ENCODE results near the gene IQCB1. TPM values are rescaled to one million over a fixed set of nuclear protein-coding genes. Genes with fewer than 3 reads are reported as not detected.
"Not testable (repeated sequence)": the region's sequence is repeated elsewhere in the genome, so short reads cannot be mapped to it uniquely, and the experiment has no call there.

The IQCB1 gene
- polyA plus RNA-seq, 1 of the 3 experiments (the other 2 are of a cell fraction), result 10.4 TPM

DNA sequence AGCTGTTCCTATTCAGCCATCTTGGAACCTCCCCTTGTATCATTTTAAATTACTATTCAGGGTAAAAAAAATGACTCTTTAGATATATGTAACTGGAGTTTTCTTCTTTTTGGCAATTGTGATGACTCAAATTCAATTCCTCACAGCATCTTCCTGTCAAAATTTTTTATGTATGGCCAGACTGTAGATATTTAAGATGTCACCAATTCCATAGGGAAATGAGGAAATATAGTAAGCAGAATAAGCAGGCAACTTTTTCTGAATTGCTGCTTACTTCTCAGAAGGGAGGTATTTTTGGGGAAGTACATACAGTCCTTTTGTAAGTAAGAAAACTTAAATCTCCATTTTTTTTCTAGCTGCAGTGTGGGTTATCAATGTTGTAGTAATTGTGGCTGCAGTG, 28.9 kb upstream of the IQCB1 start:
- Histone ChIP-seq H3K36me3 (replicated peaks in 1 of 2; ENCODE audit: control insufficient read depth in 1 of 2, insufficient read depth in 2 of 2, low read length in 1 of 2) (no peaks in the 10 kb centered on the region), H2AFZ (ENCODE audit: low read depth) (no peak overlapping the region), H3F3A (replicated peaks; ENCODE audit: insufficient read depth) (no peaks in the 10 kb centered on the region), H3K79me2 (ENCODE audit: insufficient read depth) (no peaks in the 10 kb centered on the region), H3K4me3 (ENCODE audit: low read depth in 2 of 2, low read length in 1 of 2) (no peak overlapping the region), H3K27me3 (ENCODE audit: insufficient read depth) (no peaks in the 10 kb centered on the region), H3K9me2 (peaks cover 4% of the 10 kb centered on the region; the same call in 1 of the 2 replicates), H3K9ac (no peak overlapping the region), H3K27ac (ENCODE audit: low read depth in 2 of 2, low read length in 1 of 2) (no peak overlapping the region), H3K9me3 (no peaks in the 10 kb centered on the region), H4K20me1 (ENCODE audit: insufficient read depth) (no peaks in the 10 kb centered on the region), H3K4me2 (no peak overlapping the region), H3K4me1 (ENCODE audit: control insufficient read depth in 1 of 2, insufficient read depth in 2 of 2, low read depth in 1 of 2, low read length in 1 of 2) (no peaks in the 10 kb centered on the region)
- POLR2A ChIA-PET, result no interaction called here
- CTCF ChIA-PET, result interaction anchor here (1.2 kb wide), 1 partner anchor 12 kb away, joined by 4 read pairs; no protein-coding TSS in a partner anchor
- DNase-seq, result no peak
- TF ChIP-seq FOSL2 (IDR thresholded peaks at IDR 0.05; ENCODE audit: borderline replicate concordance, low read depth) (no peak), MXI1 (IDR thresholded peaks at IDR 0.05; ENCODE audit: low read depth, low read length) (no peak), NRF1 (IDR thresholded peaks at IDR 0.05; ENCODE audit: low read depth, low read length) (no peak), YY1 (IDR thresholded peaks at IDR 0.05; ENCODE audit: low read depth) (no peak)

DNA sequence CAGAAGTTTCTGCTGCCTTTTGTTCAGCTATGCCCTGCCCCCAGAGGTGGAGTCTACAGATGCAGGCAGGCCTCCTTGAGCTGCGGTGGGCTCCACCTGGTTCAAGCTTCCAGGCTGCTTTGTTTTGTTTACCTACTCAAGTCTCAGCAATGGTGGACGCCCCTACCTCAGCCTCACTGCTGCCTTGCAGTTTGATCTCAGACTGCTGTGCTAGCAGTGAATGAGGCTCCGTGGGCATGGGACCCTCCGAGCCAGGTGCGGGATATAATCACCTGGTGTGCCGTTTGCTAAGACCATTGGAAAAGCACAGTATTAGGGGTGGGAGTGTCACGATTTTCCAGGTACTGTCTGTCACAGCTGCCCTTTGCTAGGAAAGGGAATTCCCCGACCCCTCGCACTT, 28.4 kb upstream of the IQCB1 start:
- H3K79me2 ChIP-seq (ENCODE audit: insufficient read depth); H2AFZ ChIP-seq (ENCODE audit: low read depth); H3K9ac ChIP-seq; H3K4me2 ChIP-seq; H3K27me3 ChIP-seq (ENCODE audit: insufficient read depth); H4K20me1 ChIP-seq (ENCODE audit: insufficient read depth); H3K4me3 ChIP-seq (ENCODE audit: low read depth in 2 of 2, low read length in 1 of 2); H3K27ac ChIP-seq (ENCODE audit: low read depth in 2 of 2, low read length in 1 of 2); H3F3A ChIP-seq (replicated peaks; ENCODE audit: insufficient read depth); H3K36me3 ChIP-seq (replicated peaks in 1 of 2; ENCODE audit: control insufficient read depth in 1 of 2, insufficient read depth in 2 of 2, low read length in 1 of 2); POLR2A ChIA-PET; H3K4me1 ChIP-seq (ENCODE audit: control insufficient read depth in 1 of 2, insufficient read depth in 2 of 2, low read depth in 1 of 2, low read length in 1 of 2); H3K9me3 ChIP-seq; H3K9me2 ChIP-seq; DNase-seq; CTCF ChIA-PET: not testable (repeated sequence)
- WGBS (ENCODE audit: low lambda C conversion rate), result 72% methylated on average over 6 of the region's 9 CpGs

DNA sequence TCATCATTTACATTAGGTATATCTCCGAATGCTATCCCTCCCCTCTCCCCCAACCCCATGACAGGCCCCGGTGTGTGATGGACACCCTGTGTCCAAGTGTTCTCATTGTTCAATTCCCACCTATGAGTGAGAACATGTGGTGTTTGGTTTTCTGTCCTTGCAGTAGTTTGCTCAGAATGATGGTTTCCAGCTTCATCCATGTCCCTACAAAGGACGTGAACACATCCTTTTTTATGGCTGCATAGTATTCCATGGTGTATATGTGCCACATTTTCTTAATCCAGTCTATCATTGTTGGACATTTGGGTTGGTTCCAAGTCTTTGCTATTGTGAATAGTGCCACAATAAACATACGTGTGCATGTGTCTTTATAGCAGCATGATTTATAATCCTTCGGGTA, 22.9 kb upstream of the IQCB1 start:
- H3K9me2 ChIP-seq; H4K20me1 ChIP-seq (ENCODE audit: insufficient read depth); POLR2A ChIA-PET; DNase-seq; CTCF ChIA-PET; H3K4me1 ChIP-seq (ENCODE audit: control insufficient read depth in 1 of 2, insufficient read depth in 2 of 2, low read depth in 1 of 2, low read length in 1 of 2); H3K9me3 ChIP-seq; H3F3A ChIP-seq (replicated peaks; ENCODE audit: insufficient read depth); H2AFZ ChIP-seq (ENCODE audit: low read depth); H3K27ac ChIP-seq (ENCODE audit: low read depth in 2 of 2, low read length in 1 of 2); H3K27me3 ChIP-seq (ENCODE audit: insufficient read depth); H3K4me3 ChIP-seq (ENCODE audit: low read depth in 2 of 2, low read length in 1 of 2); H3K9ac ChIP-seq; H3K36me3 ChIP-seq (replicated peaks in 1 of 2; ENCODE audit: control insufficient read depth in 1 of 2, insufficient read depth in 2 of 2, low read length in 1 of 2); H3K4me2 ChIP-seq; H3K79me2 ChIP-seq (ENCODE audit: insufficient read depth): not testable (repeated sequence)
- 78% methylated on average over 3 of the region's 5 CpGs for WGBS (ENCODE audit: low lambda C conversion rate)

DNA sequence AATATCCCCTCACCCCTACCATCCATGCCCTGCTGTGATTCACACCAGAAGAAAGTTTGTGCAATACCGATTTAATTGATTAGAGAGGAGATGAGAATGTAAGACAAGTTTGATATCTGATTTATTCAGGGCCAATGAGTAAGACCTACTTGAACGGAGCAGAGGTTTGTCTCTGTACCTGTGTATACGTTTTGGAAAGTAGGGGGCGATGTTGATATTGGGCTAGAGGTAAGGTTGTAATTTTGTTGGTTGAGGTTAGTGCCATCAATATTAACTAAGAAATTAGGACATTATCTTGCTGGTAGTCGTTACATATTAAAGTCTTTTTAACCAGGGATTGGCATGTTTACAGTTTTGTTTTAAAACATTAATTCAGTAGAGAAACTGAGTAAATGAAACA, 20.7 kb upstream of the IQCB1 start:
- Histone ChIP-seq H4K20me1 (ENCODE audit: insufficient read depth) (no peaks in the 10 kb centered on the region), H3K4me3 (ENCODE audit: low read depth in 2 of 2, low read length in 1 of 2) (no peak overlapping the region), H3K36me3 (replicated peaks in 1 of 2; ENCODE audit: control insufficient read depth in 1 of 2, insufficient read depth in 2 of 2, low read length in 1 of 2) (no peaks in the 10 kb centered on the region), H3K27me3 (ENCODE audit: insufficient read depth) (no peaks in the 10 kb centered on the region), H3K9me2 (no peaks in the 10 kb centered on the region), H3F3A (replicated peaks; ENCODE audit: insufficient read depth) (no peaks in the 10 kb centered on the region), H3K27ac (ENCODE audit: low read depth in 2 of 2, low read length in 1 of 2) (no peak overlapping the region), H3K9me3 (no peaks in the 10 kb centered on the region), H3K4me2 (no peak overlapping the region), H3K4me1 (ENCODE audit: control insufficient read depth in 1 of 2, insufficient read depth in 2 of 2, low read depth in 1 of 2, low read length in 1 of 2) (no peaks in the 10 kb centered on the region), H3K79me2 (ENCODE audit: insufficient read depth) (no peaks in the 10 kb centered on the region), H3K9ac (no peak overlapping the region), H2AFZ (ENCODE audit: low read depth) (no peak overlapping the region)
- DNase-seq, result no peak
- ChIA-PET CTCF (no interaction called here), POLR2A (no interaction called here)
- 66% methylated on average over 5 of the region's 5 CpGs for WGBS (ENCODE audit: low lambda C conversion rate)
- TF ChIP-seq, protein P1, sequence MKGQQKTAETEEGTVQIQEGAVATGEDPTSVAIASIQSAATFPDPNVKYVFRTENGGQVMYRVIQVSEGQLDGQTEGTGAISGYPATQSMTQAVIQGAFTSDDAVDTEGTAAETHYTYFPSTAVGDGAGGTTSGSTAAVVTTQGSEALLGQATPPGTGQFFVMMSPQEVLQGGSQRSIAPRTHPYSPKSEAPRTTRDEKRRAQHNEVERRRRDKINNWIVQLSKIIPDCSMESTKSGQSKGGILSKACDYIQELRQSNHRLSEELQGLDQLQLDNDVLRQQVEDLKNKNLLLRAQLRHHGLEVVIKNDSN (IDR thresholded peaks at IDR 0.05; ENCODE audit: borderline replicate concordance, low read depth), result no peak
- TF ChIP-seq, protein P2, sequence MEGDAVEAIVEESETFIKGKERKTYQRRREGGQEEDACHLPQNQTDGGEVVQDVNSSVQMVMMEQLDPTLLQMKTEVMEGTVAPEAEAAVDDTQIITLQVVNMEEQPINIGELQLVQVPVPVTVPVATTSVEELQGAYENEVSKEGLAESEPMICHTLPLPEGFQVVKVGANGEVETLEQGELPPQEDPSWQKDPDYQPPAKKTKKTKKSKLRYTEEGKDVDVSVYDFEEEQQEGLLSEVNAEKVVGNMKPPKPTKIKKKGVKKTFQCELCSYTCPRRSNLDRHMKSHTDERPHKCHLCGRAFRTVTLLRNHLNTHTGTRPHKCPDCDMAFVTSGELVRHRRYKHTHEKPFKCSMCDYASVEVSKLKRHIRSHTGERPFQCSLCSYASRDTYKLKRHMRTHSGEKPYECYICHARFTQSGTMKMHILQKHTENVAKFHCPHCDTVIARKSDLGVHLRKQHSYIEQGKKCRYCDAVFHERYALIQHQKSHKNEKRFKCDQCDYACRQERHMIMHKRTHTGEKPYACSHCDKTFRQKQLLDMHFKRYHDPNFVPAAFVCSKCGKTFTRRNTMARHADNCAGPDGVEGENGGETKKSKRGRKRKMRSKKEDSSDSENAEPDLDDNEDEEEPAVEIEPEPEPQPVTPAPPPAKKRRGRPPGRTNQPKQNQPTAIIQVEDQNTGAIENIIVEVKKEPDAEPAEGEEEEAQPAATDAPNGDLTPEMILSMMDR (IDR thresholded peaks at IDR 0.05), result peak; percentile 32
- TF ChIP-seq ELF1 (IDR thresholded peaks at IDR 0.05) (no peak), MEF2A (IDR thresholded peaks at IDR 0.05; ENCODE audit: borderline replicate concordance, low read depth) (no peak), EP300 (IDR thresholded peaks at IDR 0.05; ENCODE audit: borderline replicate concordance in 1 of 2, low read depth in 1 of 2, low read length in 1 of 2) (no peak), GATA2 (CRISPR knock-in tag; IDR thresholded peaks at IDR 0.05) (no peak), TAF1 (IDR thresholded peaks at IDR 0.05; ENCODE audit: borderline replicate concordance, low read depth, low read length) (no peak)
- TF ChIP-seq, protein P3, sequence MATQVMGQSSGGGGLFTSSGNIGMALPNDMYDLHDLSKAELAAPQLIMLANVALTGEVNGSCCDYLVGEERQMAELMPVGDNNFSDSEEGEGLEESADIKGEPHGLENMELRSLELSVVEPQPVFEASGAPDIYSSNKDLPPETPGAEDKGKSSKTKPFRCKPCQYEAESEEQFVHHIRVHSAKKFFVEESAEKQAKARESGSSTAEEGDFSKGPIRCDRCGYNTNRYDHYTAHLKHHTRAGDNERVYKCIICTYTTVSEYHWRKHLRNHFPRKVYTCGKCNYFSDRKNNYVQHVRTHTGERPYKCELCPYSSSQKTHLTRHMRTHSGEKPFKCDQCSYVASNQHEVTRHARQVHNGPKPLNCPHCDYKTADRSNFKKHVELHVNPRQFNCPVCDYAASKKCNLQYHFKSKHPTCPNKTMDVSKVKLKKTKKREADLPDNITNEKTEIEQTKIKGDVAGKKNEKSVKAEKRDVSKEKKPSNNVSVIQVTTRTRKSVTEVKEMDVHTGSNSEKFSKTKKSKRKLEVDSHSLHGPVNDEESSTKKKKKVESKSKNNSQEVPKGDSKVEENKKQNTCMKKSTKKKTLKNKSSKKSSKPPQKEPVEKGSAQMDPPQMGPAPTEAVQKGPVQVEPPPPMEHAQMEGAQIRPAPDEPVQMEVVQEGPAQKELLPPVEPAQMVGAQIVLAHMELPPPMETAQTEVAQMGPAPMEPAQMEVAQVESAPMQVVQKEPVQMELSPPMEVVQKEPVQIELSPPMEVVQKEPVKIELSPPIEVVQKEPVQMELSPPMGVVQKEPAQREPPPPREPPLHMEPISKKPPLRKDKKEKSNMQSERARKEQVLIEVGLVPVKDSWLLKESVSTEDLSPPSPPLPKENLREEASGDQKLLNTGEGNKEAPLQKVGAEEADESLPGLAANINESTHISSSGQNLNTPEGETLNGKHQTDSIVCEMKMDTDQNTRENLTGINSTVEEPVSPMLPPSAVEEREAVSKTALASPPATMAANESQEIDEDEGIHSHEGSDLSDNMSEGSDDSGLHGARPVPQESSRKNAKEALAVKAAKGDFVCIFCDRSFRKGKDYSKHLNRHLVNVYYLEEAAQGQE (IDR thresholded peaks at IDR 0.05; ENCODE audit: low read depth, low read length), result no peak

Data from SK-N-SH (cell line).